NCI-H2029 (cell line): Measurements from ENCODE around the gene MYB.

Source experiments
- DNase-seq: peaks from one replicate; lab custom pipeline; 2025; lab: John Stamatoyannopoulos, UW

MYB gene

DNA sequence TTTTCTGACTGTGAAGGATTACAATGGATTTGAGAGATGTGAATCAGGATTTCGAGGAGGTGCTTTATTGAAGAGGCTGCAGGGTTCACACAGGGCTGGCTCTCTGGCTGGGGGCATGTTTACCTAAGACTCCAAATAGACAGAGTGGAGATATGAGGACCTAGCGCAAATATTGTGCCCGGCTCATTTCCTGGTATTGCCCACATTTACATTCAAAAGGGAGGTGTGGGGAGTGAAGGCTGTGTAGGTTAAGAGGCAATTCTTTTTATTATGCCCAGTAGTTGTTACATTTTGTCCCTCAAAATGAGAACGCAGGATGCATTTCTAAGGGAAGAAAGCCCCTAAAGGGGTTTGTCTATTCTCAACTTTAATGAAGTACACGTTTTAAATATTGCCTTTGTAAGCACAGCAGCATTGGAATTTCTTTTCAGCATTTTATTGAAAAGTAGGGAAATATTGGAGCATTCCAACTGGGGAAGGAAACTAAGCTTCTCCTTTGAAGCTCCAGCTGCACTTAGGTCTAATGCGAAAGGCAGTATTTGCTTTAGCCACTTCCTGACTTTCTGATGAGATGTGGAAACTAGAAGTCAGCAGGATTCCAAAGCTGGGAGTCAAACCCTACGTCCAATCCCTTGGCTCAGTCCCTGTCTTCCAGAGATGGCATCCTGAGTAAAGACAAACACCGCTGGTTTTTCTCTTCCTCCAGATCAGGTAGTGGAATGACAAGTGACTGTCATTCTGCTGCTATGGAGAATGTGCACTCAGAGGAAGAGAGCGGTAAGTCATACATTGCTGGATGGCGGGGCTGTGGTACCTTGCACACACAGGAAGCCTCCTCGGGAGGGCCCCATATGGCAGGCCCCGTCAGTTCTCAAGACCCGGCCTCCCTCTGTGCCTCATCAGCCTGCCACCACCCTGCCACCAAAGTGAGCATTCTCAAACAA is 70.7 kb downstream of the MYB start:
- peak; percentile 75 for DNase-seq

DNA sequence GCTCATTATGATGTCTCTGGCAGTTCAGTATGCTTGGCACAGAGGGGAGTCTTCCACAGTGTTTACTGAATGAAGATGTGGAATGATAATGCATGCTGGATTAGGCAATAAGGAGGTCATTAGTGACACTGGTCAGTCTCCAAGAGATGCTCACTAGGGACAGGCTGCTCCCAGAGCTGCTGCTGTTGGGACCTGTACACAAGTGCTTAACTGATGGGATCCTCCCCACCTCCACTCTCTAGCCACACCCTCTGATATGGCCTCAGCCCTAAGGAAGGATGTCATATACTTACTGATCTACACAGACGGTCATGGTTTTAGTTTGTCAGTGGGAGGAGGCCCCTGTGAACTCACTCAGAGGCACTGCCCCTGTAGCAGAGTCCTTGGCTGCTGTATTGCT is 73.4 kb downstream of the MYB start:
- no peak for DNase-seq

DNA sequence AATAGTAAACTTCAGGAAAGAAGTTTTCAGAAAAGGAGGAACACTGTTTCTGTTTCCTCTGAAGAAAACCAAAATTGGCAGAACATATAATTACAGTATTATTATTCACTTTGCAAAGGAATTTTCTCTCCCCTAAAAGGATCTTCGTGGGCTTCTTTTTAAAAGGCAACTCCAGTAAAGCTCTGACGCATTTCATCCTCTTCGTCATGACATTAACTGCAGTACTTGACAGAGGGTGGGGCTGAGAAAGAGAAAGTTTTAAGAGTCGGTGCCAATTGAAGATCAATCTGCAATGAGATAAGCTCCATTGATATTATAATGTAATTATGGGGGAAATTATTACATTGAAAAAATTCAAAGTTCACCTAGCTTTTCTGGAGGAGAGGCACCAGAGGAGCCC is 75.8 kb downstream of the MYB start:
- DNase-seq, result no peak

DNA sequence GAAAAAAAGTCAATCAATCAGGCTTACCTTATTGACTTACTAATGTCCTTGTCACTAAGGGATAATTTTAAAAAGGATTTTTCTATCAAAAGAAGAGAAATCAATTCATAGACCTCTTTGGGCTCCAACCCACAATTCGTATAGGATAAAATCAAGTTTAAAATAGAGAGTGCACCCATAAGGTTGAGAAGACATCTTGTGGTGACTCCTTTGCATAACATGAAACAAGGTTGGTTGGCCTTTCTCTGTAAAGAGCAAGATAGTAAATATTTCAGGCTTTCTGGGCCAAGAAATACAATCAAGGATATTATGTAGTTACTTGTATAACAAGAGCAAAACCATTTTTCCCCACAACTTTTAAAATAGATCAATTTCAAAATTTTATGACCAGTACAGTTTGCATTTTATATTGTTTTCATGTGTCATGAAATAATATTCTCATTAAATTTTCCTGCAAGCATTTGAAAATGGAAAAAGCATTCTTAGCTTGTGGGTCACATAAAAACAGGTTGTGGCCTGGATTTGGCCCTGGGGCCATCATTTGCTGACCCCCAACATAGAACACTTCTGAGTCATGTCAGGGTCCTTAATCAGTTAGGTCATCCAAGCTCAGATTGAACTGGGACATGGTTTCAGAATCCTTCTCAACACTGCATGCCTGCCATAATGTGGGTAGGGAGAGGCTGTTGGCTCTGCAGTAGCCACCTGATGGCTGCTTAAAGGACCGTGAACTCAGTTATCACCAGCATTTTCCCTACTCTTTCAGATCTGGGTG is 76.7 kb downstream of the MYB start:
- DNase-seq, result no peak

DNA sequence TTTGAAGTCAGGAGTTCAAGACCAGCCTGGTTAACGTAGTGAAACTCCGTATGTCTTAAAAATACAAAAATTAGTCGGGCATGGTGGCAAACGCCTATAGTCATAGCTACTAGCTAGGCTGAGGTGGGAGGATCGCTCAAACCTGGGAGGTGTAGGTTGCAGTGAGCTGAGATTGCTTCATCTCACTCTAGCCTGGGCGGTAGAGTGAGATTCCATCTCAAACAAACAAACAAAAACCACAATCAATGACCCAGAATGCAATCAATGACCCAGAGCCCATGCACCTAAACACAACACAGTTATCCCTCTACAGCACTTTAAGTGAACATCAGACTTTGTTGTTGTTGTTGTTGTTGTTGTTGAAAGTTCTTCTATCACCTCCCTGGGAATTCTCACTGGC is 77.9 kb downstream of the MYB start:
- DNase-seq, result no peak

DNA sequence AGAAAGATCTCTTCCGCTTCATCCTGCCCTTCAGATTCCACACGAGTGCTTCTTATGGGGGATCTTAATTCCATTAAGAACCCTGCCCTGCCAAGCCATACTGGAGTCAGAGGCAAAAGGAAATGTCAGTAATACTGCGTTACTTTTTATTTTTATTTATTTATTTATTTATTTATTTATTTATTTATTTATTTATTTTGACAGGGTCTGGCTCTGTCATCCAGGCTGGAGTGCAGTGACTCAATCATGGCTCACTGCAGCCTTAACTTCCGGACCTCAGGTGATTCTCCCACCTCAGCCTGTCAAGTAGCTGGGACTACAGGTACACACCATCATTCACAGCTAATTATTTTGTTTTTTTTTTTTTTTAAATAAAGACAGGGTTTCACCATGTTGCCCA is 79.5 kb downstream of the MYB start:
- DNase-seq, result no peak

DNA sequence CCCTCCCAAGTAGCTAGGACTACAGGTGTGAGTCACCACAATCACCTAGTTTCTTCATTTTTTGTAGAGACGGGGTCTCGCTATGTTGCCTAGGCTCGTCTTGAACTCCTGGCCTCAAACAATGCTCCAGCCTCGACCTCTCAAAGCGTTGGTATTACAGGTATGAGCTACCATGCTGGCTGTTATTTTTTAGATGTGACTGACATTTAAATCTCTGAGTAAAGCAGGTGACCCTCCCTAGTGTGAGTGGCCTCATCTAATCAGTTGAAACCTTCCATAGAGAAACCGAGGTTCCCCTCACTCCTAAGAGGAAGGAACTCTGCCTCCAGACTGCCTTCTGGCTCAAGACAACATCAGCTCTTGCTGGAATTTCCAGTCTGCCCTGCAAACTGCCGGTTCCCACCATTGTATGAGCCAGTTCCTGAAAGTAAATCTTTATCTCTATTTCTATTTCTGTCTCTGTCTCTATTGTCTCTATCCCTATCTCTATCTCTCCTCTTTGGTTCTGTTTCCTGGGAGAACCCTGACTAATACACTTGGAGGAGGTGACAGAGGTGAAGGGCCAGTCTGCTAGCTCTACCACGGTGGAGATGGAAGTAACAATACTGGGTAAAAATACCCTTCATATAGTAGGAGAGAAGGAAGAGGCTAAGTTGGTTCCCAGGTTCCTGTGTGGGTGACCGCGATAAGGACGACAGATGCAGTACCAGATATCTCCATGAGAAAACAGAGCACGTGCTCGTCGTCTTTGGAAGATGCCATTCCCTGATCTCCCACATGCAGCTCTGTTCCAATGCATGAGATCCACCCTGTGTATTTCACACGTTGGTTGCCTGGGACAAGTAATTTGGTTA is 81.0 kb downstream of the MYB start:
- no peak for DNase-seq

DNA sequence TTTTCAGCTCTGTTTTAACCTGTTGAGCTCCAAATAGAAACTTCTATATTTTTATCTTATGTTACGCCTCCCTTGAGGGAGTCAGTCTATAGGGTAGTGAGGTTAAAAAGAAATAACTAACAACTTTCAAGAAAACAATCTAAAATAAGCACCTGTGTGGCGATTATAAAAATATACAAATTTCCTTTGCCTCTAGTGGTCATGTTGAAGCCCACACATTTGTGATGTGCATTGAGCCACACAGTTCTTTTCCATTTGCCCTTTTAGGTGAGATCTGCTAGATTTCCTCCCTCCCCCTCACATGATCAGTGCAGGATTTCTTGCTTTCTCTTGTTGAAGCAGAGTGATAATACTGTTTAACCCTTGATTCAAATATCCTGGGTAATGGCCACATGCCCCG is 84.2 kb downstream of the MYB start:
- DNase-seq, result no peak

DNA sequence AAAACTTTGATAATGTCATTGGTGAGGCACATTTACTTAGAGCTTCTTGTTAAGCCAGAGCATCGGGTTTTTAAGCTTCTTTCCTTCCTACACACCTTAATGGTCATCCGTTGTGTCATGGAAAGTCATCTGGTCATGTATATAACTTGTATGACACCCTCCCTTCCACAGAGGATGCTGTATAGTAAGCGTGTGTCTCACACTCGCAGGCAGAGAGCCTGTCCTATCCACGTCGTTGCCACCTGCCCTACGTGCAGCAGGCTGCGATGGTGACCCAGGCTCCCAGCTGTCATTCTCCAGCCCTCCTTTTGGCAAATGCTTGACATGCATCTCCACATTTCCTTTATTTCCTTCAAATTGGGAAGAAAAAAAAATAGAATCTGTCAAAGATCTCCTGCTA is 85.6 kb downstream of the MYB start:
- DNase-seq, result no peak

DNA sequence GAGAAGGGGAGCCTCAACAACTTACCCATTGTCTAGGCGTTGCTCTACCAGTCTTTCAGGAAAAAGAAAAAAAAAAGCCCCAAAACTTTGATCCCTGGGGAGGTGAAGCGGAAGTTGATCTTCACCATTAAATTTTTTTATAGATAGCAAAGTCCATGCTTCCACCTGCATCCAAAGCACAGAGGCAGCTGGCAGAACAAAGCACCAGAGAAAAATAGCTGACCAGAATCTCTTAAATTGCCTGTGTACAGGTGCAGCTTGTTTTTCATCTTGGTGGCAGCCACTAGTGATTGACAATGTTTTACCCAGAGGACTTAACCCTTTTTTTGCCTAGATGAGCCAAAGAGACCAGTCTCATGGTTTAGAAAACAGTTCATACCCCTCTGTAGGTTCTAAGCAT is 86.0 kb downstream of the MYB start:
- DNase-seq, result no peak

DNA sequence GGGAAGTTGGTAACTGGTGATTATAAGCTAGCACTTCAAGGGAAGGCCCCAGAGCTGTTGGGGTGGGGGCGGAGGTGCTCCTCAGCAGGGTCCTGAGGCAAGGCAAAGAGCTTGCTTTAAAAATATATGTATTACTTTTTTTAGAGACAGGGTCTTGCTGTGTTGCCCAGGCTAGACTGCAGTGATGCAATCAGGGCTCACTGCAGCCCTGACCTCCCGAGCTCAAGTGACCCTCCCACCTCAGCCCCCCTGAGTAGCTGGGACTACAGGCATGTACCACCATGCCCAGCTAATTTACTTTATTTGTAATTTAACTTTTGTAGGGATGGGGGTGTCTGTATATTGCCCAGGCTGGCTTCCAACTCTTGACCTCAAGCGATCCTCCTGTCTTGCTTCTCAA is 87.2 kb downstream of the MYB start:
- no peak for DNase-seq

DNA sequence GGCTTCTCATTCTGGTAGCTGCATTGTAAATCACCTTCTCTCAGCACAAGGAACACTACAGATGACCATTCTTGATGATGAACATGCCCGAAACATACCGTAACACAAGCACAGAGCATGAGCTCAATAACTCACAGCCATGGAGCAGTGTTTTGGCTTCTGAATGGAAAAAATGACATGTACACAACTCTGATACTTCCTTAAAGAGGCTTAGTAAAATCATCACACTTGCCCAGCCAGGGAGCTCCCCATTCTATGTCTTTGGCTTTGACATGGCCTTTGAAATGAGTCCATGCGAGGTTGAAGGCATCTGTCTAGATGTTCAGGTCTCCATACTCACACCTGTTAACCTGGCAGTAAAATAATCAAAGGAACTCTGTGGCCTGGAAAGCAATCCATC is 87.6 kb downstream of the MYB start:
- DNase-seq, result no peak
